H1 (cell line): Measurements from ENCODE around the gene POGLUT2.

Experiments
- ATF3 ChIP-seq: IDR thresholded peaks from 2 replicates; pipeline ENCODE4 v1.6.1; 2011; ENCODE audit warnings: low read depth, mild to moderate bottlenecking, low read length; ENCODE audit not compliant: insufficient read depth
- BCL11A ChIP-seq, 2 experiments: IDR thresholded peaks; one replicate each; pipeline ENCODE4 v1.6.1; 2011; ENCODE audit warnings: low read depth in 2 of 2, low read length in 2 of 2, mild to moderate bottlenecking in 2 of 2
- CHD1 ChIP-seq: IDR thresholded peaks from 2 replicates; pipeline ENCODE4 v1.6.1; 2012; ENCODE audit warnings: low read depth, low read length, improper control_type of control experiment
- CTCF ChIP-seq, 3 experiments: IDR thresholded peaks; 1 replicate in 2 of 3; 2 replicates in 1 of 3; pipeline versions ENCODE4 v1.5.1 to v1.6.1; 2011; ENCODE audit warnings: low read length in 3 of 3, mild to moderate bottlenecking in 3 of 3, inconsistent platforms in 2 of 3, low read depth in 1 of 3, moderate library complexity in 1 of 3; ENCODE audit not compliant: insufficient read depth in 1 of 3; ENCODE audit errors: control extremely low read depth in 1 of 3
- EZH2 ChIP-seq: fragments of 200-600 bp; sonication (generic); IDR thresholded peaks from 2 replicates; pipeline ENCODE4 v1.7.1; 2012; ENCODE audit warnings: low read depth, mild to moderate bottlenecking, moderate library complexity, low read length, inconsistent platforms; ENCODE audit not compliant: severe bottlenecking
- JUND ChIP-seq: IDR thresholded peaks from 2 replicates; pipeline ENCODE4 v1.6.1; 2011; ENCODE audit warnings: mild to moderate bottlenecking, improper control_type of control experiment, low read length
- KDM4A ChIP-seq: IDR thresholded peaks from one replicate; pipeline ENCODE4 v1.7.1; 2012; ENCODE audit warnings: low read depth, mild to moderate bottlenecking, moderate library complexity, low read length, inconsistent platforms; ENCODE audit not compliant: severe bottlenecking
- POLR2A ChIP-seq, 2 experiments: IDR thresholded peaks; 1 replicate in 1 of 2; 2 replicates in 1 of 2; pipeline ENCODE4 v1.6.1; 2011; ENCODE audit warnings: low read depth in 2 of 2, low read length in 2 of 2, mild to moderate bottlenecking in 2 of 2; ENCODE audit errors: control extremely low read depth in 1 of 2
- RAD21 ChIP-seq, 2 experiments: IDR thresholded peaks in 1 of 2; conservative IDR thresholded peaks in 1 of 2; 2 replicates each; pipeline ENCODE4 v1.6.1; 2011; ENCODE audit warnings: low read depth in 2 of 2, low read length in 2 of 2, improper control_type of control experiment in 1 of 2, inconsistent platforms in 1 of 2, mild to moderate bottlenecking in 1 of 2, moderate library complexity in 1 of 2
- SIN3A ChIP-seq, 2 experiments: IDR thresholded peaks in 1 of 2; conservative IDR thresholded peaks in 1 of 2; 2 replicates each; pipeline ENCODE4 v1.6.1; 2011 to 2012; ENCODE audit warnings: low read length in 2 of 2, improper control_type of control experiment in 1 of 2, low read depth in 1 of 2, mild to moderate bottlenecking in 1 of 2
- SP4 ChIP-seq: IDR thresholded peaks from 2 replicates; pipeline ENCODE4 v1.6.1; 2012; ENCODE audit warnings: low read length, inconsistent platforms
- SRF ChIP-seq: IDR thresholded peaks from 2 replicates; pipeline ENCODE4 v1.6.1; 2011; ENCODE audit warnings: mild to moderate bottlenecking, low read depth, low read length, moderate library complexity

GRCh38 chr13:102751886-102752285, 46.9 kb downstream of the POGLUT2 start:
- TF ChIP-seq CTCF (IDR thresholded peaks at IDR 0.05; ENCODE audit: control extremely low read depth in 1 of 3, insufficient read depth in 1 of 3, low read depth in 1 of 3, low read length in 3 of 3), result no peak
- no peak for TF ChIP-seq SP4
- TF ChIP-seq BCL11A (IDR thresholded peaks at IDR 0.05; ENCODE audit: low read depth in 2 of 2, low read length in 2 of 2), result no peak
- no peak for TF ChIP-seq KDM4A
- TF ChIP-seq RAD21 (IDR thresholded peaks at IDR 0.05 in 1 of 2, conservative IDR thresholded peaks at IDR 0.05 in 1 of 2; ENCODE audit: low read depth in 2 of 2, low read length in 2 of 2), result no peak
- no peak for TF ChIP-seq POLR2A (IDR thresholded peaks at IDR 0.05; ENCODE audit: control extremely low read depth in 1 of 2, low read depth in 2 of 2, low read length in 2 of 2)
- no peak for TF ChIP-seq SRF
- TF ChIP-seq JUND, result no peak
- TF ChIP-seq ATF3, result no peak
- no peak for TF ChIP-seq EZH2
- TF ChIP-seq SIN3A (conservative IDR thresholded peaks at IDR 0.05 in 1 of 2, IDR thresholded peaks at IDR 0.05 in 1 of 2; ENCODE audit: low read depth in 1 of 2, low read length in 2 of 2), result no peak
- no peak for TF ChIP-seq CHD1
